Measurements from ENCODE around the gene ITPR2. TPM values are rescaled to one million over a fixed set of nuclear protein-coding genes. Genes with fewer than 3 reads are reported as not detected.
"Not testable (repeated sequence)": the region's sequence is repeated elsewhere in the genome, so short reads cannot be mapped to it uniquely, and the experiment has no call there.

The ITPR2 gene
- total and polyA plus RNA-seq, 4 donors: 1.5 to 84.8 (median 21.8) TPM

- no peaks in the 10 kb centered on the region for H3K27me3 ChIP-seq (ENCODE audit: control insufficient read depth in 1 of 2, insufficient read depth in 2 of 2, low read length in 1 of 2)
- intact Hi-C loops (cut with DNase I): loop anchor here in 1 of 2 donors (10.0 kb wide), 1 partner anchor 245 kb away; no protein-coding TSS in a partner anchor
- H3K4me3 ChIP-seq (ENCODE audit: low read length in 2 of 2): no peak overlapping the region
- WGBS, 2 donors: 89 to 93% methylated on average over 6 of the region's 6 CpGs
- H3K27ac ChIP-seq (ENCODE audit: low read depth in 1 of 2, low read length in 2 of 2): no peak overlapping the region
- H3K9me3 ChIP-seq (ENCODE audit: control insufficient read depth, low read length): no peaks in the 10 kb centered on the region
- DNase-seq: no peak
- H3K4me1 ChIP-seq (ENCODE audit: control insufficient read depth in 1 of 2, insufficient read depth in 2 of 2, low read length in 2 of 2): no peaks in the 10 kb centered on the region
- no peak for ATAC-seq (ENCODE audit: low FRiP score)
- no peaks in the 10 kb centered on the region for H3K36me3 ChIP-seq (ENCODE audit: control insufficient read depth in 1 of 2, insufficient read depth in 2 of 2, low read length in 1 of 2)
Observed at GRCh38 chr12:26869908-26870459, 37.0 kb upstream of the ITPR2 start.

GRCh38 chr12:26869104-26869494, 36.1 kb upstream of the ITPR2 start:
- no peak overlapping the region for H3K4me3 ChIP-seq (ENCODE audit: low read length in 2 of 2)
- H3K27me3 ChIP-seq (ENCODE audit: control insufficient read depth in 1 of 2, insufficient read depth in 2 of 2, low read length in 1 of 2): no peaks in the 10 kb centered on the region
- ATAC-seq (ENCODE audit: low FRiP score) (no peak), DNase-seq (no peak)
- no peak overlapping the region for H3K27ac ChIP-seq (ENCODE audit: low read depth in 1 of 2, low read length in 2 of 2)
- H3K36me3 ChIP-seq (ENCODE audit: control insufficient read depth in 1 of 2, insufficient read depth in 2 of 2, low read length in 1 of 2): no peaks in the 10 kb centered on the region
- intact Hi-C loops (cut with DNase I): no loop called here
- no peaks in the 10 kb centered on the region for H3K4me1 ChIP-seq (ENCODE audit: control insufficient read depth in 1 of 2, insufficient read depth in 2 of 2, low read length in 2 of 2)
- WGBS, 2 donors: 97 to 99% methylated on average over 6 of the region's 6 CpGs
- H3K9me3 ChIP-seq (ENCODE audit: control insufficient read depth, low read length): no peaks in the 10 kb centered on the region

GRCh38 chr12:26868447-26869103, 35.6 kb upstream of the ITPR2 start:
- WGBS, 2 donors: 92 to 97% methylated on average over 3 of the region's 3 CpGs
- intact Hi-C loops (cut with DNase I): no loop called here
- Histone ChIP-seq H3K27ac (ENCODE audit: low read depth in 1 of 2, low read length in 2 of 2) (no peak overlapping the region), H3K4me3 (ENCODE audit: low read length in 2 of 2) (no peak overlapping the region), H3K27me3 (ENCODE audit: control insufficient read depth in 1 of 2, insufficient read depth in 2 of 2, low read length in 1 of 2) (no peaks in the 10 kb centered on the region), H3K36me3 (ENCODE audit: control insufficient read depth in 1 of 2, insufficient read depth in 2 of 2, low read length in 1 of 2) (no peaks in the 10 kb centered on the region), H3K4me1 (ENCODE audit: control insufficient read depth in 1 of 2, insufficient read depth in 2 of 2, low read length in 2 of 2) (no peaks in the 10 kb centered on the region), H3K9me3 (ENCODE audit: control insufficient read depth, low read length) (no peaks in the 10 kb centered on the region)
- no peak for DNase-seq
- no peak for ATAC-seq (ENCODE audit: low FRiP score)

GRCh38 chr12:26867080-26867479, 34.1 kb upstream of the ITPR2 start:
- 91 to 93% methylated on average over 2 of the region's 2 CpGs for whole genome bisulfite sequencing, 2 donors
- no peak overlapping the region for H3K4me3 ChIP-seq (ENCODE audit: low read length in 2 of 2)
- no peaks in the 10 kb centered on the region for H3K4me1 ChIP-seq (ENCODE audit: control insufficient read depth in 1 of 2, insufficient read depth in 2 of 2, low read length in 2 of 2)
- ATAC-seq (ENCODE audit: low FRiP score): no peak
- no peak overlapping the region for H3K27ac ChIP-seq (ENCODE audit: low read depth in 1 of 2, low read length in 2 of 2)
- intact Hi-C loops (cut with DNase I): no loop called here
- H3K9me3 ChIP-seq (ENCODE audit: control insufficient read depth, low read length): no peaks in the 10 kb centered on the region
- H3K27me3 ChIP-seq (ENCODE audit: control insufficient read depth in 1 of 2, insufficient read depth in 2 of 2, low read length in 1 of 2): no peaks in the 10 kb centered on the region
- DNase-seq: no peak
- H3K36me3 ChIP-seq (ENCODE audit: control insufficient read depth in 1 of 2, insufficient read depth in 2 of 2, low read length in 1 of 2): no peaks in the 10 kb centered on the region

- intact Hi-C loops (cut with DNase I): no loop called here
- 61 to 63% methylated on average over 4 of the region's 4 CpGs for WGBS, 2 donors
Observed at GRCh38 chr12:26863515-26863914, 30.5 kb upstream of the ITPR2 start.

GRCh38 chr12:26862787-26863186, 29.8 kb upstream of the ITPR2 start:
- H3K36me3 ChIP-seq (ENCODE audit: control insufficient read depth in 1 of 2, insufficient read depth in 2 of 2, low read length in 1 of 2); DNase-seq; ATAC-seq (ENCODE audit: low FRiP score); intact Hi-C loops (cut with DNase I); H3K27me3 ChIP-seq (ENCODE audit: control insufficient read depth in 1 of 2, insufficient read depth in 2 of 2, low read length in 1 of 2); H3K4me1 ChIP-seq (ENCODE audit: control insufficient read depth in 1 of 2, insufficient read depth in 2 of 2, low read length in 2 of 2); H3K9me3 ChIP-seq (ENCODE audit: control insufficient read depth, low read length); H3K4me3 ChIP-seq (ENCODE audit: low read length in 2 of 2); H3K27ac ChIP-seq (ENCODE audit: low read depth in 1 of 2, low read length in 2 of 2): not testable (repeated sequence)
- 91 to 95% methylated on average over 3 of the region's 3 CpGs for WGBS, 2 donors

More at GRCh38 chr12:26863515-26863914, 30.5 kb upstream of the ITPR2 start:
- ATAC-seq (ENCODE audit: low FRiP score) (no peak), DNase-seq (no peak)
- H3K9me3 ChIP-seq (ENCODE audit: control insufficient read depth, low read length): no peaks in the 10 kb centered on the region
- no peak overlapping the region for H3K27ac ChIP-seq (ENCODE audit: low read depth in 1 of 2, low read length in 2 of 2)
- H3K27me3 ChIP-seq (ENCODE audit: control insufficient read depth in 1 of 2, insufficient read depth in 2 of 2, low read length in 1 of 2): no peaks in the 10 kb centered on the region
- no peak overlapping the region for H3K4me3 ChIP-seq (ENCODE audit: low read length in 2 of 2)
- H3K4me1 ChIP-seq (ENCODE audit: control insufficient read depth in 1 of 2, insufficient read depth in 2 of 2, low read length in 2 of 2): no peaks in the 10 kb centered on the region
- H3K36me3 ChIP-seq (ENCODE audit: control insufficient read depth in 1 of 2, insufficient read depth in 2 of 2, low read length in 1 of 2): no peaks in the 10 kb centered on the region

GRCh38 chr12:26861690-26862089, 28.7 kb upstream of the ITPR2 start:
- H3K4me1 ChIP-seq (ENCODE audit: control insufficient read depth in 1 of 2, insufficient read depth in 2 of 2, low read length in 2 of 2): no peaks in the 10 kb centered on the region
- no peaks in the 10 kb centered on the region for H3K9me3 ChIP-seq (ENCODE audit: control insufficient read depth, low read length)
- DNase-seq (no peak), ATAC-seq (ENCODE audit: low FRiP score) (no peak)
- H3K27me3 ChIP-seq (ENCODE audit: control insufficient read depth in 1 of 2, insufficient read depth in 2 of 2, low read length in 1 of 2): no peaks in the 10 kb centered on the region
- 97 to 100% methylated on average over 1 of the region's 1 CpG for WGBS, 2 donors
- no peaks in the 10 kb centered on the region for H3K36me3 ChIP-seq (ENCODE audit: control insufficient read depth in 1 of 2, insufficient read depth in 2 of 2, low read length in 1 of 2)
- H3K4me3 ChIP-seq (ENCODE audit: low read length in 2 of 2): no peak overlapping the region
- no peak overlapping the region for H3K27ac ChIP-seq (ENCODE audit: low read depth in 1 of 2, low read length in 2 of 2)
- intact Hi-C loops (cut with DNase I): no loop called here

GRCh38 chr12:26857465-26858176, 24.6 kb upstream of the ITPR2 start:
- no peak for DNase-seq
- intact Hi-C loops (cut with DNase I): loop anchor here in 1 of 2 donors (10.0 kb wide), 1 partner anchor 157 kb away; the partner anchor contains the start of gene TM7SF3

More at GRCh38 chr12:26857465-26858176, 24.6 kb upstream of the ITPR2 start:
- H3K4me3 ChIP-seq (ENCODE audit: low read length in 2 of 2): no peak overlapping the region
- no peak for ATAC-seq (ENCODE audit: low FRiP score)
- H3K27me3 ChIP-seq (ENCODE audit: control insufficient read depth in 1 of 2, insufficient read depth in 2 of 2, low read length in 1 of 2): no peaks in the 10 kb centered on the region
- no peaks in the 10 kb centered on the region for H3K36me3 ChIP-seq (ENCODE audit: control insufficient read depth in 1 of 2, insufficient read depth in 2 of 2, low read length in 1 of 2)
- no peaks in the 10 kb centered on the region for H3K4me1 ChIP-seq (ENCODE audit: control insufficient read depth in 1 of 2, insufficient read depth in 2 of 2, low read length in 2 of 2)
- no peaks in the 10 kb centered on the region for H3K9me3 ChIP-seq (ENCODE audit: control insufficient read depth, low read length)
- WGBS, 2 donors: 67 to 68% methylated on average over 6 of the region's 6 CpGs
- no peak overlapping the region for H3K27ac ChIP-seq (ENCODE audit: low read depth in 1 of 2, low read length in 2 of 2)

Data from aorta (tissue), 5 donors.